Endothelial cell (in vitro differentiated cells): Measurements from ENCODE around the gene STAT5B. TPM values are rescaled to one million over a fixed set of nuclear protein-coding genes. Genes with fewer than 3 reads are reported as not detected.

Source experiments
- DNase-seq: peaks from one replicate; pipeline ENCODE4 v3.0.0; 2021; ENCODE audit warnings: low spot score
- H3K27ac Mint-ChIP-seq: one replicate; pipeline ENCODE4 v1.8.0; 2021; ENCODE audit warnings: mixed read lengths, inconsistent platforms; ENCODE audit not compliant: unreplicated experiment
- H3K27me3 Mint-ChIP-seq: one replicate; pipeline ENCODE4 v1.8.0; 2021; ENCODE audit warnings: mild to moderate bottlenecking, moderate library complexity, mixed read lengths, inconsistent platforms; ENCODE audit not compliant: unreplicated experiment
- H3K36me3 Mint-ChIP-seq: one replicate; pipeline ENCODE4 v1.8.0; 2021; ENCODE audit warnings: mild to moderate bottlenecking, low read depth, mixed read lengths, inconsistent platforms; ENCODE audit not compliant: unreplicated experiment
- H3K4me1 Mint-ChIP-seq: one replicate; pipeline ENCODE4 v1.8.0; 2021; ENCODE audit warnings: mild to moderate bottlenecking, mixed read lengths, inconsistent platforms; ENCODE audit not compliant: unreplicated experiment
- H3K4me3 Mint-ChIP-seq: one replicate; pipeline ENCODE4 v1.8.0; 2021; ENCODE audit warnings: mild to moderate bottlenecking, mixed read lengths, inconsistent platforms; ENCODE audit not compliant: unreplicated experiment
- H3K9me3 Mint-ChIP-seq: one replicate; pipeline ENCODE4 v1.8.0; 2021; ENCODE audit warnings: mixed read lengths, inconsistent platforms; ENCODE audit not compliant: unreplicated experiment
- total RNA-seq: library from RNA; stranded (reverse); fragmentation: NEBNext Ultra II Directional; extraction: Animal tissue kit (Norgen Biotek cat#: 25700); gene quantifications from one replicate; pipeline ENCODE4 v1.2.1, GENCODE V29; 2021; ENCODE audit not compliant: unreplicated experiment
- TF ChIP-seq, protein P1 (sequence below): fragments of 200-600 bp; sonication (generic); IDR thresholded peaks from one replicate; pipeline ENCODE4 v1.5.0; 2021; ENCODE audit warnings: antibody characterized with exemption; ENCODE audit not compliant: unreplicated experiment

The STAT5B gene
- total RNA-seq, 1 donor from 2014 or later: 40.2 TPM

DNA sequence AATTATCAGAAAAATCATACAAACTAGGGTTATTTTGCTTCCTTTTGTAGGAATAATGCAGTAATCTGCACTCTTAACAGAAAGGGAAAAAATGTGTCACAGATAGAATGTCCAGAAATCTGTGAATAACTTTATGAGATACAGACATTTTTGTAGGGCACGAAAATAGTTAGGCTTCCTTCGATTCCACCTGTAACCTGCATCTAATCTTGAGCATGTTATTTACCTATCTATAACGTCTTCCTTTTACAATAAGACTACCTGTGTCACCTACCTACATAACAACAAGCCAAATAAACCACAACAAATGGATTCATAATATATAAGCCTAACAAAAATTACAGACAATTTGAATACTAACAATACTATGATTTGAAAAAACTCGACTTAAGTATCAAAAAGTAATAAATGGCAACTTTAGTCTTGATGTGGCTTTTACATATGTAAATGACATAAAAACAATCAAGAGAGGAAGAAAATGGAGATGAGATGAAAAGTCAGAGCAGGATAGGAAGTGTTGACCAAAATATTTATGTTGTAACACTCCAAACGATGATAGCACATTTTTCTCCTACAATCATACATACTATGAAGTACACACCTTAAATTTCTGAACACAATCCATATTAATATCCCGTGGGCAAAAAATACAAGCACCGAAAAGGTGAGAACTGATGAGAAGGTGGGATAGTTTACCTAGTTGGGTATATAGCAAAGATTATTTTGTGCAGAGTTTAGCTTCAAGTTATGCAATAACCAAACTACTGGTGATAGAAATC lies 2.5 kb downstream of the STAT5B start:
- Mint-ChIP-seq H3K4me1 (peaks cover 41% of the 10 kb centered on the region), H3K27ac (no peak overlapping the region), H3K9me3 (no peaks in the 10 kb centered on the region), H3K4me3 (no peak overlapping the region), H3K36me3 (no peaks in the 10 kb centered on the region), H3K27me3 (peaks cover 7% of the 10 kb centered on the region)
- TF ChIP-seq, protein P1, sequence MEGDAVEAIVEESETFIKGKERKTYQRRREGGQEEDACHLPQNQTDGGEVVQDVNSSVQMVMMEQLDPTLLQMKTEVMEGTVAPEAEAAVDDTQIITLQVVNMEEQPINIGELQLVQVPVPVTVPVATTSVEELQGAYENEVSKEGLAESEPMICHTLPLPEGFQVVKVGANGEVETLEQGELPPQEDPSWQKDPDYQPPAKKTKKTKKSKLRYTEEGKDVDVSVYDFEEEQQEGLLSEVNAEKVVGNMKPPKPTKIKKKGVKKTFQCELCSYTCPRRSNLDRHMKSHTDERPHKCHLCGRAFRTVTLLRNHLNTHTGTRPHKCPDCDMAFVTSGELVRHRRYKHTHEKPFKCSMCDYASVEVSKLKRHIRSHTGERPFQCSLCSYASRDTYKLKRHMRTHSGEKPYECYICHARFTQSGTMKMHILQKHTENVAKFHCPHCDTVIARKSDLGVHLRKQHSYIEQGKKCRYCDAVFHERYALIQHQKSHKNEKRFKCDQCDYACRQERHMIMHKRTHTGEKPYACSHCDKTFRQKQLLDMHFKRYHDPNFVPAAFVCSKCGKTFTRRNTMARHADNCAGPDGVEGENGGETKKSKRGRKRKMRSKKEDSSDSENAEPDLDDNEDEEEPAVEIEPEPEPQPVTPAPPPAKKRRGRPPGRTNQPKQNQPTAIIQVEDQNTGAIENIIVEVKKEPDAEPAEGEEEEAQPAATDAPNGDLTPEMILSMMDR: no peak
- no peak for DNase-seq

DNA sequence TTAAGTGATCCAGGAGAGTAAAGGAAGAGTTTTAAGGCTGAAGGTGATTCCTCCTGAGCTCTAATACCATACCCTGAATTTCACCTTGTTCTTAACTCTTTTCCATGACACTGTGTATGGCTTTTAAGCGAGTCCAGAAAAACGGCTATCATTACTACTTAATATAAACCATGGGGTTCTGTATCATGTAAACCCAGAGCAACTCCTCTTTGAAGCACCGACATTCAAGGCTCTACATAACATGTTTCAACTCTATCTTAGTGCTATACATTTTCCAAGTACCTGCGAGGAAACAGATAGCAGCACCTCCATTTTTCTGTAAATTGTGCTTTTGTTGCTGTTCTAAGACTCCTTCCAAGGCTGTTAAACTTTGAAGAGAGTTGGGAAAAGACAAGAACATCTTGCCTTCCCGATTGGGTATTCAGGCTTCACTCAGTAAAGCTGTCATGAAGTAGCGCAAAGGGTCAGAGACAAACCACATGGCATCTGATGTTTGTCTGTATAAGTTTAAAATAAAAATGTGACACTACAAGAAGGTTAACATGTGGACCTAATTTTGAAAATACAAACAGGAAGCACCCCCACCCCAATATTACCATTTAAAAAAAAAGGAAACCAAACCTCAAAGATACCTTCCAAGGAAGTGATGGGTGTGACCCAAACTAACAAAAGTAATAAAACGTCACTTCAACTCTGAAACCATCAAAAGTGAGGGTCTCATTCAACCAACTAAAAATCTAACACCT lies 3.9 kb downstream of the STAT5B start:
- TF ChIP-seq, protein P1: no peak
- no peak overlapping the region for H3K4me3 Mint-ChIP-seq
- H3K36me3 Mint-ChIP-seq: no peaks in the 10 kb centered on the region
- peaks cover 4% of the 10 kb centered on the region for H3K27me3 Mint-ChIP-seq
- H3K9me3 Mint-ChIP-seq: no peaks in the 10 kb centered on the region
- peaks cover 36% of the 10 kb centered on the region for H3K4me1 Mint-ChIP-seq
- H3K27ac Mint-ChIP-seq: no peak overlapping the region
- no peak for DNase-seq

DNA sequence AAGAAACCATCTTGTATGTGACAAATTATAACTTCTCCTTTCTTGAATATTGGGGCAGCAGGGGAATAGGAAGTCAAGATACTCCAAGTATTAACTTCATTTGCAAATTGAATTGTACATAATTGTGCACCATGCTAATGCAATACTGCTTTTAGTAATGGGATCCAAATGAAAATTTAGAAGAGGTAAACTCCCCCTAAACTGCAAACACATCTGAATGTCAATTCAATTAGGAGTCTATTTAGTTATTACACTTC lies 4.5 kb downstream of the STAT5B start:
- Mint-ChIP-seq H3K4me3 (no peak overlapping the region), H3K9me3 (no peaks in the 10 kb centered on the region), H3K36me3 (no peaks in the 10 kb centered on the region), H3K4me1 (peaks cover 31% of the 10 kb centered on the region), H3K27me3 (peaks cover 4% of the 10 kb centered on the region), H3K27ac (no peak overlapping the region)
- no peak for DNase-seq
- TF ChIP-seq, protein P1: no peak

DNA sequence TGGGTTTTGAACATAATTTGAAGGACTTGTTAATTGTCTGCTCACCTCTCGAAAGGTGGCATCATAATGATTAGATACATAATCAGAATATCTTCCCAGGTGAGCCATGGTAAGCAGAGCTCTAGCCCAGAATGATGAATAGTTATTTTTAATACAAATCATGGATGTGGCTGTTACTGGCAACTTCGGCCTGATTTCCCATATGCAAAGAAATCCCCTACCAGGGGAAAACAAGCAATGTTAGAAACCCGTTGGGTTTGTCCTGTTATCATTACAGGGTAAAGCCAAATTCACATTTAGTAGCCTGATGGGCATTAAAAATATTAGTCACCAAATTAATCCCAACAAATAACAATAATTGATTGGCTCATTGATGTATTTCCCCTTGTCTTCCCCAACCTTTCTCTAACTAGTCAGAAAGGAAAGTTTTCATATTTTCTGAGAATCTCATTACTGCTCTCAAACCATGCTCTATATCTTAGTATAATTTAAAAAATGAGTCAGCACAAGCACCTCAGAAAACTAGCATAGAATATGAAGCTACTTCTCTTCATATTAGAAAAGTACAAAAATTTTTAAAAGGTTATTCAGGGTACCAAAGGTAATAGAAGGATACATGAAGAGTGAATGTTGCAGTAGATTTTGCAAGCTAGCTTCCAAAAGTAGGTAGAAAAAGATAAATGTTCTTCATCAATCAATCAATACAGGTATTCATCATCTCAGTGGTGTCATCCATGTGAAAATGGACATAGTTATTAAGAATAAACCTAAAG lies 5.0 kb downstream of the STAT5B start:
- no peak for DNase-seq
- H3K4me1 Mint-ChIP-seq: peaks cover 31% of the 10 kb centered on the region
- H3K4me3 Mint-ChIP-seq: no peak overlapping the region
- peaks cover 4% of the 10 kb centered on the region for H3K27me3 Mint-ChIP-seq
- no peaks in the 10 kb centered on the region for H3K9me3 Mint-ChIP-seq
- H3K27ac Mint-ChIP-seq: no peak overlapping the region
- TF ChIP-seq, protein P1: no peak
- H3K36me3 Mint-ChIP-seq: no peaks in the 10 kb centered on the region
